ENCODE measurements around the gene OR10A3.

Gene OR10A3

DNA sequence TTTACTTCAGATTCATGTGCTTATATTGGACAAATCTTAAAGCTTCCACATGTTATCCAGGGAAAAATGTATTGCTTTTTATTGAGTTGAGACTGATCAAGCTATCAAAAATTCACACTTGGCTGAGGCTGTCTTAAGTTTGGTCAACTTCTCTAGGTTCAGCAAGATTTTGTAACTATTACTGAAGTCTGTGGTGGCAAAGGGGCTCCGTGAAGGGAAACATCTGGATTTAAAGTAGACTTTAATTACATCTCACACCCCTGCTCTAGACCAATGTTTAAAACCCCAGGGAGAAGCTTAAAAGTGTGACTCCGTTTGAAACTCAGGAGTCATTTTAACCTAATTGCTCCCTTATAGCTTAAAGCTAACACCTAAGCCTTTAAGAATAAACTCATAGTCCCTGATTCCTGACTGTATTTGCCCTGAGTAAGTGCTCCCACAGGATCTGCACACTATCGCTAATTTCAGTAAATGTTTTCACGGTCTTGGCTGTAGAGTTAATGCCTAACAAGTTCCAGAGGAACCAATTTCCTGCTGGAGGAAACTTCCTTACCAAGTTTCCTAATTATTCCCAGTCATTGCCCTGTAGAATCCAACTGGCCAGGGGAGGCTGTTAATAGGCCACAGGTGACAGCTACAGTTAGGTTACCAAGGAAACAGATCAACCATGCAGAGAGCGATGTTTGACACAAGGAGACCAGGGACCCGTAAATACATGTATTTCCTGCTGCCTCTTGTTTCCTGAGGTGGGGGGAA is 50.9 kb downstream of the OR10A3 start:
- DNase-seq, result peak; percentile 41

DNA sequence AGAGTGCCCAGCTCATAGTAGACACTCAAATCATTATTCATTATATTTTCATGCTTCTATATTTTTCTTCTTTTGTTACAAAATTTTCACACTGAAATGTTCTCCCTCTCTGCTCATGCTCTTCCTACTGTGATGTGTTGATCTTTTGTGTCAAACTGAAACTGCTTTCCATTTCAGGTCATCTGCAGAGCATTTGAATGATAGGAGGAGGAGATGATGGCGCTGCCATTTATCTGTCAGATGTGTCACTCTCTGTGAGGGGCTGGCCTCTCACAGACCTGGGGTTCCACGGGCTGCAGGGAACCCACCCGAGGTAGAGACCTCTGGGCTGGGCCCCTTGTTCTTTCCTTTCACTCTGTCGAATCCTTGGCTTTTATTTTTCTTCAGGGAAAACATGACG is 51.5 kb downstream of the OR10A3 start:
- DNase-seq, result no peak
